ENCODE results near the gene ARHGAP28. TPM values are rescaled to one million over a fixed set of nuclear protein-coding genes. Genes with fewer than 3 reads are reported as not detected.
"Not testable (repeated sequence)": the region's sequence is repeated elsewhere in the genome, so short reads cannot be mapped to it uniquely, and the experiment has no call there.

Gene ARHGAP28
- total RNA-seq, 3 donors from 2014 or later (not counting 1 experiment from before 2014, with no cell fraction given), result not detected

DNA sequence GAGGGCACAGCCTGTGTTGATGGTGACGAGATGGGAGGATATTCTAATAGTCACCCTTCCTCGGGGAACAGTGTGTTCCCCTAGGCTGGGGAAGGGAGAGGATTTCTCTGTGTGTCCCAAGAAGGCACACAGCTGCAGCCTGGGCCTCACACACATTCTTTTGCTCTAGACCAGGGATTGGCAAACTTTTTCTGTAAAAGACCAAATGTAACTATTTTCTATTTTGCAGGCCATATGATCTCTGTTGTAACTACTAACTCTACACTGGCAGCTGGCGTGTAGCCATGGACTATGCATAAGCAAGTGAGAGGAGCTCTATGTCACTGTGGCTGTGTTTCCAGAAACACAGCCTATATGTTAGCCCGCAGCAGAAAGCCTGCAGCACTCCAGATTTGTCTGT is 65.8 kb downstream of the ARHGAP28 start:
- H3K36me3 Mint-ChIP-seq, result no peaks in the 10 kb centered on the region
- TF ChIP-seq, protein P1, sequence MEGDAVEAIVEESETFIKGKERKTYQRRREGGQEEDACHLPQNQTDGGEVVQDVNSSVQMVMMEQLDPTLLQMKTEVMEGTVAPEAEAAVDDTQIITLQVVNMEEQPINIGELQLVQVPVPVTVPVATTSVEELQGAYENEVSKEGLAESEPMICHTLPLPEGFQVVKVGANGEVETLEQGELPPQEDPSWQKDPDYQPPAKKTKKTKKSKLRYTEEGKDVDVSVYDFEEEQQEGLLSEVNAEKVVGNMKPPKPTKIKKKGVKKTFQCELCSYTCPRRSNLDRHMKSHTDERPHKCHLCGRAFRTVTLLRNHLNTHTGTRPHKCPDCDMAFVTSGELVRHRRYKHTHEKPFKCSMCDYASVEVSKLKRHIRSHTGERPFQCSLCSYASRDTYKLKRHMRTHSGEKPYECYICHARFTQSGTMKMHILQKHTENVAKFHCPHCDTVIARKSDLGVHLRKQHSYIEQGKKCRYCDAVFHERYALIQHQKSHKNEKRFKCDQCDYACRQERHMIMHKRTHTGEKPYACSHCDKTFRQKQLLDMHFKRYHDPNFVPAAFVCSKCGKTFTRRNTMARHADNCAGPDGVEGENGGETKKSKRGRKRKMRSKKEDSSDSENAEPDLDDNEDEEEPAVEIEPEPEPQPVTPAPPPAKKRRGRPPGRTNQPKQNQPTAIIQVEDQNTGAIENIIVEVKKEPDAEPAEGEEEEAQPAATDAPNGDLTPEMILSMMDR (IDR thresholded peaks at IDR 0.05), result no peak
- no peak overlapping the region for H3K27ac ChIP-seq (ENCODE audit: low read length)
- no peaks in the 10 kb centered on the region for H3K27me3 Mint-ChIP-seq (ENCODE audit: low read depth in 2 of 2)
- H3K4me1 ChIP-seq (ENCODE audit: control insufficient read depth, insufficient read depth, low read length), result no peaks in the 10 kb centered on the region
- ATAC-seq (no peak), DNase-seq (no peak)
- WGBS (ENCODE audit: insufficient coverage), result 86% methylated on average over 4 of the region's 4 CpGs
- H3K36me3 ChIP-seq (ENCODE audit: control insufficient read depth, insufficient read depth, low read length), result no peaks in the 10 kb centered on the region
- intact Hi-C loops (cut with micrococcal nuclease), result no loop called here
- H3K27me3 ChIP-seq (ENCODE audit: control insufficient read depth, insufficient read depth, low read length), result no peaks in the 10 kb centered on the region
- no peak overlapping the region for H3K27ac Mint-ChIP-seq
- no peak overlapping the region for H3K4me3 Mint-ChIP-seq
- no peaks in the 10 kb centered on the region for H3K9me3 ChIP-seq (ENCODE audit: control insufficient read depth, insufficient read depth, low read length)
- no peaks in the 10 kb centered on the region for H3K4me1 Mint-ChIP-seq
- H3K4me3 ChIP-seq (ENCODE audit: low read length), result no peak overlapping the region
- H3K9me3 Mint-ChIP-seq, result peaks cover 8 to 11% of the 10 kb centered on the region in 2 donors

DNA sequence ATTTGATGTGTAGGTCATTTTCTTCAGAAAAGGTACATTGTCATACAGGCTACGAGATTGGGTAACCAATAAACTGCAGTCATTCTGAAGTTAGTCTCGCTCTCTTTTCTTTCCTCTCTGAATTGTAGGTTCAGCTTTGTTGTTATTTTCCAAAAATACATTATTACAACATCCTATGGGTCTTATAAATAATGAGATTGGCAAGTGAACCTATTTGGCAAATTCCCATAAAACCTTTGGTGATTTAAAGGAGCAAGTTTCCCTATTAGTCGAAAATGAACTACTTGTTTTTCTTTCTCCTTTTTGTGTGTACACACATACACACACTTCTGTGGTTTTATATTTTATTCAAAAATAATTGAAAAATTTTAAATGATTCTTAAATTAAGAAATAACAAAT is 67.0 kb downstream of the ARHGAP28 start:
- intact Hi-C loops (cut with micrococcal nuclease), result no loop called here
- Mint-ChIP-seq H3K4me1 (no peaks in the 10 kb centered on the region), H3K36me3 (no peaks in the 10 kb centered on the region), H3K9me3 (peaks cover 5 to 6% of the 10 kb centered on the region in 2 donors), H3K27ac (no peak overlapping the region), H3K4me3 (no peak overlapping the region), H3K27me3 (ENCODE audit: low read depth in 2 of 2) (no peaks in the 10 kb centered on the region)
- DNase-seq (no peak), ATAC-seq (no peak)
- no peaks in the 10 kb centered on the region for H3K4me1 ChIP-seq (ENCODE audit: control insufficient read depth, insufficient read depth, low read length)
- no peaks in the 10 kb centered on the region for H3K27me3 ChIP-seq (ENCODE audit: control insufficient read depth, insufficient read depth, low read length)
- whole genome bisulfite sequencing (ENCODE audit: insufficient coverage), result no CpG with 5 or more reads among the region's 3 CpGs
- no peak overlapping the region for H3K4me3 ChIP-seq (ENCODE audit: low read length)
- H3K36me3 ChIP-seq (ENCODE audit: control insufficient read depth, insufficient read depth, low read length), result no peaks in the 10 kb centered on the region
- TF ChIP-seq, protein P1 (IDR thresholded peaks at IDR 0.05), result no peak
- no peaks in the 10 kb centered on the region for H3K9me3 ChIP-seq (ENCODE audit: control insufficient read depth, insufficient read depth, low read length)
- H3K27ac ChIP-seq (ENCODE audit: low read length), result no peak overlapping the region

DNA sequence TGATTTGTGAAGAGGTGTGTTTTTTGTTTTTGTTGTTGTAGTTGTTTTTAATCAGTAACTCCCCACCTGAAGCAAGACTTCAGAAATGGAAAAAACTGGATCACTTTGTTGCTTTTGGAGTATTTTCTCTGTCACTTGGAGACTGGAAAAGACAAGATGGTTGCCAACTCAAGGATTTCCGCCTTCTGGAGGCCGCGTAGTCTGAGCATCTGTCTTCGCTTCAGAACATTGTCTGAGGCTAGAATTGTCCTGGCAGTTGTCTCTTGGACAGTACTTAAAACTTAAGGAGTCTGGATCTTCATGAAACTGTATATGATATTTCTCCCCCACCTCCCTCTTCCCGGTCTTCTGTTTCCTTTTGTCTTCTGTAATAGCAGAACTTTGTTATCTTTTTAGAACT is 67.7 kb downstream of the ARHGAP28 start:
- Mint-ChIP-seq H3K4me3 (no peak overlapping the region), H3K27ac (no peak overlapping the region), H3K4me1 (no peaks in the 10 kb centered on the region), H3K36me3 (no peaks in the 10 kb centered on the region), H3K9me3 (peaks cover 5 to 9% of the 10 kb centered on the region in 2 donors), H3K27me3 (ENCODE audit: low read depth in 2 of 2) (no peaks in the 10 kb centered on the region)
- DNase-seq (no peak), ATAC-seq (no peak)
- TF ChIP-seq, protein P1 (IDR thresholded peaks at IDR 0.05), result no peak
- Histone ChIP-seq H3K36me3 (ENCODE audit: control insufficient read depth, insufficient read depth, low read length) (no peaks in the 10 kb centered on the region), H3K4me3 (ENCODE audit: low read length) (no peak overlapping the region), H3K4me1 (ENCODE audit: control insufficient read depth, insufficient read depth, low read length) (no peaks in the 10 kb centered on the region), H3K9me3 (ENCODE audit: control insufficient read depth, insufficient read depth, low read length) (no peaks in the 10 kb centered on the region), H3K27ac (ENCODE audit: low read length) (no peak overlapping the region), H3K27me3 (ENCODE audit: control insufficient read depth, insufficient read depth, low read length) (no peaks in the 10 kb centered on the region)
- WGBS (ENCODE audit: insufficient coverage), result 93% methylated on average over 4 of the region's 5 CpGs
- intact Hi-C loops (cut with micrococcal nuclease), result no loop called here

DNA sequence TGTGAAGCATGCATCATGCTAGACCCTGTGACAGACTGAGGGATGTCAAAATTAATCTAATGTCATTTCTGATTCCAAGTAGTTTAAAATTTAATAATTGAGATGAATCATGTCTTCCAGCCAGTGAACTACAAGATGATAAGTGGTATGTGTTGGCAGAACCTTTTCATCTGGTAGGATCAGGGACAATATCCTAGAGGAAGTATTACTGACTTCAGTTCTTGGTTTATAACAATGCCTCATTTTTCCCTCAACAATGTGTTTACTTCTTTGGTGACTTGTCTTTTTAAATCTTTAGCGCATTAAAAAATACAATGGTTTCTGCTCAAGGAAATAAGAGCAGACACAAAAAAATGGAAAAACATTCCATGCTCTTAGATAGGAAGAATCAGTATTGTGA is 69.4 kb downstream of the ARHGAP28 start:
- Histone ChIP-seq H3K27ac (ENCODE audit: low read length) (no peak overlapping the region), H3K36me3 (ENCODE audit: control insufficient read depth, insufficient read depth, low read length) (no peaks in the 10 kb centered on the region), H3K27me3 (ENCODE audit: control insufficient read depth, insufficient read depth, low read length) (no peaks in the 10 kb centered on the region), H3K4me1 (ENCODE audit: control insufficient read depth, insufficient read depth, low read length) (no peaks in the 10 kb centered on the region), H3K4me3 (ENCODE audit: low read length) (no peak overlapping the region), H3K9me3 (ENCODE audit: control insufficient read depth, insufficient read depth, low read length) (no peaks in the 10 kb centered on the region)
- Mint-ChIP-seq H3K9me3 (peaks cover 5 to 9% of the 10 kb centered on the region in 2 donors), H3K4me1 (no peaks in the 10 kb centered on the region), H3K27me3 (ENCODE audit: low read depth in 2 of 2) (no peaks in the 10 kb centered on the region), H3K27ac (no peak overlapping the region), H3K4me3 (no peak overlapping the region), H3K36me3 (no peaks in the 10 kb centered on the region)
- no peak for ATAC-seq
- TF ChIP-seq, protein P1 (IDR thresholded peaks at IDR 0.05), result no peak
- WGBS (ENCODE audit: insufficient coverage), result 100% methylated on average over 1 of the region's 1 CpG
- intact Hi-C loops (cut with micrococcal nuclease), result no loop called here
- no peak for DNase-seq

DNA sequence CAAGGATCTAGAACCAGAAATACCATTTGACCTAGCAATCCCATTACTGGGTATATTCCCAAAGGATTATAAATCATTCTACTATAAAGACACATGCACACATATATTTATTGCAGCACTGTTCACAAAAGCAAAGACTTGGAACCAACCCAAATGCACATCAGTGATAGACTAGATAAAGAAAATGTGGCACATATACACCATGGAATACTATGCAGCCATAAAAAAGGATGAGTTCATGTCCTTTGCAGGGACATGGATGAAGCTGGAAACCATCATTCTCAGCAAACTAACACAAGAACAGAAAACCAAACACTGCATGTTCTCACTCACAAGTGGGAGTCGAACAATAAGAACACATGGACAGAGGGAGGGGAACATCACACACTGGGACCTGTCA is 70.8 kb downstream of the ARHGAP28 start:
- H3K9me3 Mint-ChIP-seq; H3K9me3 ChIP-seq (ENCODE audit: control insufficient read depth, insufficient read depth, low read length); DNase-seq; H3K4me1 Mint-ChIP-seq; H3K27ac Mint-ChIP-seq; H3K4me1 ChIP-seq (ENCODE audit: control insufficient read depth, insufficient read depth, low read length); H3K4me3 ChIP-seq (ENCODE audit: low read length); H3K36me3 Mint-ChIP-seq; H3K27me3 ChIP-seq (ENCODE audit: control insufficient read depth, insufficient read depth, low read length); ATAC-seq; H3K27ac ChIP-seq (ENCODE audit: low read length); H3K4me3 Mint-ChIP-seq; intact Hi-C loops (cut with micrococcal nuclease); H3K27me3 Mint-ChIP-seq (ENCODE audit: low read depth in 2 of 2); H3K36me3 ChIP-seq (ENCODE audit: control insufficient read depth, insufficient read depth, low read length): not testable (repeated sequence)
- 100% methylated on average over 1 of the region's 1 CpG for WGBS (ENCODE audit: insufficient coverage)

Data from natural killer cell (primary cell).